Measurements from ENCODE around the gene RUNX2.
A peak's percentile ranks its signal among the peaks of the same experiment; 100 is the strongest.

The RUNX2 gene

GRCh38 chr6:45377043-45377553 lies 49.0 kb downstream of the RUNX2 start (continued):
- TF ChIP-seq REST (tag by site-specific recombination; IDR thresholded peaks at IDR 0.05) = peak; percentile 49; the same call in 1 of the 2 replicates
- no peak for TF ChIP-seq ZNF549 (tag by site-specific recombination; IDR thresholded peaks at IDR 0.05)
- TF ChIP-seq SALL2 (tag by site-specific recombination; IDR thresholded peaks at IDR 0.05; ENCODE audit: borderline replicate concordance) = no peak
- peak; percentile 41; the same call in 1 of the 2 replicates for TF ChIP-seq ZIC2 (tag by site-specific recombination; IDR thresholded peaks at IDR 0.05)
- TF ChIP-seq ZNF571 (tag by site-specific recombination; IDR thresholded peaks at IDR 0.05) = no peak
- TF ChIP-seq ZNF513 (tag by site-specific recombination; IDR thresholded peaks at IDR 0.05) = no peak
- no peak for TF ChIP-seq ZNF558 (tag by site-specific recombination; IDR thresholded peaks at IDR 0.05)
- no peak for TF ChIP-seq ZNF426 (tag by site-specific recombination; IDR thresholded peaks at IDR 0.05)
- 0 out of 2 replicates have a peak, but pooled peaks have one; percentile 14 for TF ChIP-seq SP7 (tag by site-specific recombination; IDR thresholded peaks at IDR 0.05)
- TF ChIP-seq ZFHX2 (tag by site-specific recombination; conservative IDR thresholded peaks at IDR 0.05) = peak; percentile 95
- peak; percentile 92 for TF ChIP-seq EGR2 (tag by site-specific recombination; IDR thresholded peaks at IDR 0.05; ENCODE audit: low read depth)
- peak; percentile 45; the same call in 1 of the 2 replicates for TF ChIP-seq ZBTB7A (tag by site-specific recombination; IDR thresholded peaks at IDR 0.05; ENCODE audit: low read depth)
- 0 out of 2 replicates have a peak, but pooled peaks have one; percentile 4 for TF ChIP-seq ZXDB (tag by site-specific recombination; IDR thresholded peaks at IDR 0.05)
- TF ChIP-seq INSM2 (tag by site-specific recombination; IDR thresholded peaks at IDR 0.05) = 0 out of 2 replicates have a peak, but pooled peaks have one; percentile 9
- 0 out of 2 replicates have a peak, but pooled peaks have one; percentile 35 for TF ChIP-seq ZBTB48 (tag by site-specific recombination; IDR thresholded peaks at IDR 0.05)
- TF ChIP-seq SCRT2 (tag by site-specific recombination; IDR thresholded peaks at IDR 0.05) = 0 out of 2 replicates have a peak, but pooled peaks have one; percentile 30
- TF ChIP-seq ZSCAN5A (tag by site-specific recombination; IDR thresholded peaks at IDR 0.05) = no peak
